Muscle of leg (tissue), 11 donors: ENCODE data around the gene AGGF1. TPM values are rescaled to one million over a fixed set of nuclear protein-coding genes. Genes with fewer than 3 reads are reported as not detected.
A peak's percentile ranks its signal among the peaks of the same experiment; 100 is the strongest.
"Not testable (repeated sequence)": the region's sequence is repeated elsewhere in the genome, so short reads cannot be mapped to it uniquely, and the experiment has no call there.

Source experiments
- DNase-seq: peaks from one replicate; pipeline ENCODE4 v3.0.0; 2013
- H3K27ac ChIP-seq: one replicate; pipeline ENCODE4 v1.5.1; 2013; ENCODE audit warnings: mild to moderate bottlenecking, low read length, control low read depth
- H3K27me3 ChIP-seq: one replicate; pipeline ENCODE4 v1.6.1; 2013; ENCODE audit warnings: low read length; ENCODE audit not compliant: control insufficient read depth, insufficient read depth
- H3K36me3 ChIP-seq: one replicate; pipeline ENCODE4 v1.6.1; 2013; ENCODE audit warnings: low read length; ENCODE audit not compliant: control insufficient read depth, insufficient read depth
- H3K4me1 ChIP-seq: one replicate; pipeline ENCODE4 v1.6.1; 2013; ENCODE audit warnings: low read length; ENCODE audit not compliant: control insufficient read depth, insufficient read depth
- H3K4me3 ChIP-seq: one replicate; pipeline ENCODE4 v1.5.1; 2013; ENCODE audit warnings: low read length, control low read depth
- H3K9me3 ChIP-seq: replicated peaks from 2 replicates; pipeline ENCODE4 v1.6.1; 2013; ENCODE audit warnings: low read depth, low read length; ENCODE audit not compliant: control insufficient read depth
- WGBS: methylation state at CpG from one replicate; pipeline ENCODE4 v1.1.5; 2013; ENCODE audit warnings: missing lambda C conversion rate; ENCODE audit not compliant: insufficient coverage; 5-methylcytosine and 5-hydroxymethylcytosine counted together
- polyA plus RNA-seq, 8 donors: library from polyadenylated mRNA; unstranded; fragments of 120-200 nt; gene quantifications; one replicate each; pipeline versions ENCODE4 v1.2.1 to v1.2.3, GENCODE V29; 2013; ENCODE audit warnings: inconsistent platforms in 1 of 8, low replicate concordance in 1 of 8; ENCODE audit not compliant: insufficient read length in 8 of 8, insufficient read depth in 1 of 8
- total RNA-seq: library from RNA; stranded (reverse); fragments of 120-200 nt; gene quantifications from one replicate; pipeline ENCODE4 v1.2.4, GENCODE V29; 2013

The AGGF1 gene
- total and polyA plus RNA-seq, 9 donors = 12.5 to 16.9 (median 15.2) TPM

GRCh38 chr5:76998251-76998650 is 32.0 kb upstream of the AGGF1 start:
- H3K4me3 ChIP-seq, DNase-seq, H3K27me3 ChIP-seq, H3K27ac ChIP-seq, H3K9me3 ChIP-seq, H3K4me1 ChIP-seq, H3K36me3 ChIP-seq: not testable (repeated sequence)
- WGBS = no CpG with 5 or more reads among the region's 4 CpGs

GRCh38 chr5:76999451-76999850 is 30.8 kb upstream of the AGGF1 start:
- H3K4me1 ChIP-seq = no peaks in the 10 kb centered on the region
- no peak overlapping the region for H3K27ac ChIP-seq
- WGBS = no CpG with 5 or more reads among the region's 2 CpGs
- no peaks in the 10 kb centered on the region for H3K27me3 ChIP-seq
- DNase-seq = no peak
- H3K9me3 ChIP-seq = no peaks in the 10 kb centered on the region
- no peak overlapping the region for H3K4me3 ChIP-seq
- no peaks in the 10 kb centered on the region for H3K36me3 ChIP-seq

GRCh38 chr5:77003246-77003645 is 27.0 kb upstream of the AGGF1 start:
- WGBS = no CpG with 5 or more reads among the region's 1 CpG
- no peaks in the 10 kb centered on the region for H3K4me1 ChIP-seq
- H3K27ac ChIP-seq = no peak overlapping the region
- no peak overlapping the region for H3K4me3 ChIP-seq
- H3K27me3 ChIP-seq = no peaks in the 10 kb centered on the region
- no peaks in the 10 kb centered on the region for H3K36me3 ChIP-seq
- DNase-seq = no peak
- no peaks in the 10 kb centered on the region for H3K9me3 ChIP-seq

- H3K9me3 ChIP-seq = no peaks in the 10 kb centered on the region
- H3K4me3 ChIP-seq = no peak overlapping the region
- no peaks in the 10 kb centered on the region for H3K4me1 ChIP-seq
- WGBS = 67% methylated on average over 1 of the region's 2 CpGs
- DNase-seq = no peak
- no peaks in the 10 kb centered on the region for H3K27me3 ChIP-seq
- no peak overlapping the region for H3K27ac ChIP-seq
- no peaks in the 10 kb centered on the region for H3K36me3 ChIP-seq
Observed at GRCh38 chr5:77006124-77006523, 24.1 kb upstream of the AGGF1 start.

GRCh38 chr5:77008413-77008812 is 21.8 kb upstream of the AGGF1 start:
- Histone ChIP-seq H3K4me3 (no peak overlapping the region), H3K27ac (no peak overlapping the region), H3K9me3 (no peaks in the 10 kb centered on the region), H3K27me3 (no peaks in the 10 kb centered on the region), H3K36me3 (no peaks in the 10 kb centered on the region), H3K4me1 (no peaks in the 10 kb centered on the region)
- 80% methylated on average over 1 of the region's 3 CpGs for WGBS
- no peak for DNase-seq

GRCh38 chr5:77010243-77010642 is 20.0 kb upstream of the AGGF1 start:
- no peaks in the 10 kb centered on the region for H3K9me3 ChIP-seq
- no peaks in the 10 kb centered on the region for H3K27me3 ChIP-seq
- no peak overlapping the region for H3K27ac ChIP-seq
- H3K4me1 ChIP-seq = no peaks in the 10 kb centered on the region
- H3K4me3 ChIP-seq = no peak overlapping the region
- no peaks in the 10 kb centered on the region for H3K36me3 ChIP-seq
- no peak for DNase-seq
- WGBS = no CpG with 5 or more reads among the region's 5 CpGs

GRCh38 chr5:77011498-77011897 is 18.7 kb upstream of the AGGF1 start:
- 86% methylated on average over 5 of the region's 5 CpGs for WGBS
- Histone ChIP-seq H3K4me3 (no peak overlapping the region), H3K27ac (no peak overlapping the region), H3K36me3 (no peaks in the 10 kb centered on the region), H3K4me1 (no peaks in the 10 kb centered on the region), H3K9me3 (no peaks in the 10 kb centered on the region), H3K27me3 (no peaks in the 10 kb centered on the region)
- no peak for DNase-seq

- H3K9me3 ChIP-seq = no peaks in the 10 kb centered on the region
- H3K4me3 ChIP-seq = no peak overlapping the region
- H3K36me3 ChIP-seq = no peaks in the 10 kb centered on the region
- H3K27ac ChIP-seq = no peak overlapping the region
- DNase-seq = no peak
- no peaks in the 10 kb centered on the region for H3K27me3 ChIP-seq
- 75% methylated on average over 1 of the region's 2 CpGs for WGBS
- no peaks in the 10 kb centered on the region for H3K4me1 ChIP-seq
Observed at GRCh38 chr5:77012601-77013000, 17.6 kb upstream of the AGGF1 start.

GRCh38 chr5:77015938-77016569 is 14.2 kb upstream of the AGGF1 start:
- no peak overlapping the region for H3K27ac ChIP-seq
- no peaks in the 10 kb centered on the region for H3K9me3 ChIP-seq
- no peaks in the 10 kb centered on the region for H3K4me1 ChIP-seq
- H3K4me3 ChIP-seq = no peak overlapping the region
- no peaks in the 10 kb centered on the region for H3K36me3 ChIP-seq
- no peaks in the 10 kb centered on the region for H3K27me3 ChIP-seq
- DNase-seq = peak; percentile 66
- no CpG with 5 or more reads among the region's 3 CpGs for WGBS

GRCh38 chr5:77016962-77017361 is 13.2 kb upstream of the AGGF1 start:
- H3K27me3 ChIP-seq = no peaks in the 10 kb centered on the region
- no peak overlapping the region for H3K27ac ChIP-seq
- H3K36me3 ChIP-seq = no peaks in the 10 kb centered on the region
- no peak overlapping the region for H3K4me3 ChIP-seq
- no peaks in the 10 kb centered on the region for H3K4me1 ChIP-seq
- DNase-seq = no peak
- no CpG with 5 or more reads among the region's 1 CpG for WGBS
- H3K9me3 ChIP-seq = no peaks in the 10 kb centered on the region

- Histone ChIP-seq H3K27me3 (no peaks in the 10 kb centered on the region), H3K36me3 (no peaks in the 10 kb centered on the region), H3K27ac (no peak overlapping the region), H3K4me1 (no peaks in the 10 kb centered on the region), H3K4me3 (no peak overlapping the region), H3K9me3 (no peaks in the 10 kb centered on the region)
- DNase-seq = no peak
- WGBS = no CpG with 5 or more reads among the region's 4 CpGs
Observed at GRCh38 chr5:77017668-77018067, 12.5 kb upstream of the AGGF1 start.
